Suprapubic skin (tissue), 4 donors: Measurements from ENCODE around the gene ULK4.

Experiments used
- EP300 ChIP-seq: sonication (generic); formaldehyde crosslinking; IDR thresholded peaks from one replicate; pipeline ENCODE4 v1.6.1; 2017; ENCODE audit warnings: antibody characterized with exemption
- POLR2AphosphoS5 ChIP-seq, 3 donors: sonication (generic); formaldehyde crosslinking; IDR thresholded peaks; one replicate each; pipeline ENCODE4 v1.6.1; 2017; ENCODE audit warnings: antibody characterized with exemption in 3 of 3

DNA sequence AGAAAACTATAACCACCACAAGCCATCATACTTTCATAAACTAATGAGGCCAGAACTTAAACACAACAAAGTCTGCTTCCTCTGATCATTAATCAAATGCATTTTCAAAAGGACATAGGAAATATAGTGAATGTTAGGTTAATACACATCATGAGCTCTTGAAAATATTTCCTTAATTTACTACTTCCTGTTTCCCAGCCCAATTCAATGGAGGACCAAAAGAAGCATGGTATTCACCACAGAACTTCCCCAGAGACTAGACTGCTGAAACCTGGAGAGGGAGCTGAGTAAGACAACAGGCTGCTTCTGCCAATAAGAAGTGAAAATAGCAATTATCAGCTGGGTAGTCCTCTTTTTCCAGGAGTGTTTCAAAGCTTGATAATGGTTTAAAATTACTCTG, 250.3 kb downstream of the ULK4 start:
- TF ChIP-seq EP300: no peak
- TF ChIP-seq POLR2AphosphoS5 (IDR thresholded peaks at IDR 0.05): no peak
